ENCODE results near the gene GAS7.

DNA sequence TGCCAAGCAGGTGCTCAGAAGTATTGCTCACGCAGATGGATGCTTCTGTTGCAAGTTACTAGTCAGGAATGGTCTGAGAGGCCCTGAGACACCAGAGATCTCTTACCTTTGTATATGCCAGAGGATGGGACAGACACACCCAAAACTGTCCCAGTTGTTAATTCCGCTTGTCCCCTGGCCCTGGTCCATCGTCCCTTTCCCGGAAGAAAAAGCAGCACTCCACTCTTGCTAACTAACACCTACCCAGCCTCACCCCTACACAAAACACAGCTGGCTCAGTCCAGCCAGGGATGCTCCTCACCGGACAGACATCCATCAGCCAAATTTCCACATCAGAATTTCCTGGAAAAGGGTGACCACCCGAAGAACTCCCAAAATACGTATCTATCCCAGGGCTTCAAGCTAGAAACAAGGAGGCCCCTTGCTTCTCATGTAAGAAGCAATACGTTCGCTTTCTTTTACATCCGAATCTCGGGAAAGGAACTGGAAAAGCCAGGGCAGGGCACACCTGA, 2.0 kb downstream of the GAS7 start:
- TF ChIP-seq, protein P1, sequence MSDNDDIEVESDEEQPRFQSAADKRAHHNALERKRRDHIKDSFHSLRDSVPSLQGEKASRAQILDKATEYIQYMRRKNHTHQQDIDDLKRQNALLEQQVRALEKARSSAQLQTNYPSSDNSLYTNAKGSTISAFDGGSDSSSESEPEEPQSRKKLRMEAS (CRISPR knock-in tag; IDR thresholded peaks at IDR 0.05), result no peak
- no peak for TF ChIP-seq TP53 (CRISPR knock-in tag; IDR thresholded peaks at IDR 0.05)
- no peak for TF ChIP-seq SP1 (CRISPR knock-in tag; conservative IDR thresholded peaks at IDR 0.05)

Measured in WTC11 (cell line).